HepG2 (cell line): ENCODE data around the gene CCDC61. TPM values are rescaled to one million over a fixed set of nuclear protein-coding genes. Genes with fewer than 3 reads are reported as not detected.

ENCODE experiments used
- ATAC-seq: fragments of 200-7000 bp; cut with Tn5 transposase; 3 replicates; pipeline ENCODE4 v1.9.1; 2020; ENCODE audit warnings: mild to moderate bottlenecking, moderate library complexity
- BruUV-seq: library from RNA; stranded (reverse); fragments of 400-500 nt; replicated peaks from 2 replicates; lab custom pipeline; 2021; lab: Mats Ljungman, UMichigan
- CTCF ChIA-PET: fragments of 300-600 bp; formaldehyde crosslinking; extraction: SDS; loops from one replicate; lab custom pipeline; 2021; ENCODE audit warnings: low total read pairs, inconsistent platforms, low intra/inter-chr PET ratio; lab: Yijun Ruan, JAX
- POLR2A ChIA-PET: fragments of 350-600 bp; sonication (Branson Sonifier 250); formaldehyde crosslinking; loops from one replicate; lab custom pipeline; 2020; ENCODE audit warnings: antibody characterized with exemption, inconsistent platforms; lab: Yijun Ruan, JAX
- DNase-seq: peaks from one replicate; pipeline ENCODE4 v3.0.0-alpha.2; 2015; ENCODE audit warnings: low spot score
- FAIRE-seq: peaks from 3 replicates; lab custom pipeline; 2011; peaks lifted over from hg19 to GRCh38; lab: Jason Lieb, UNC
- H2AFZ ChIP-seq: one replicate; pipeline ENCODE4 v1.6.1; 2011; ENCODE audit warnings: low read length, inconsistent platforms
- H3K27ac ChIP-seq: fragments of 300-600 bp; 3 replicates; pipeline ENCODE4 v1.8.0; 2011; ENCODE audit warnings: mixed run types, mild to moderate bottlenecking, mixed read lengths, low read length, inconsistent platforms; ENCODE audit not compliant: insufficient read depth; ENCODE audit errors: extremely low read length
- H3K27me3 ChIP-seq, 2 experiments: fragments of 200-600 bp in 1 of 2; 2 replicates in 1 of 2; 3 replicates in 1 of 2; pipeline versions ENCODE4 v1.6.0 to v1.8.0; 2011; ENCODE audit warnings: low read length in 2 of 2, mild to moderate bottlenecking in 2 of 2, moderate library complexity in 2 of 2, inconsistent platforms in 1 of 2; ENCODE audit not compliant: insufficient read depth in 2 of 2, control insufficient read depth in 1 of 2
- H3K36me3 ChIP-seq, 2 experiments: fragments of 200-600 bp in 1 of 2; replicated peaks in 1 of 2; 2 replicates in 1 of 2; 3 replicates in 1 of 2; pipeline versions ENCODE4 v1.5.1 to v1.8.0; 2011; ENCODE audit warnings: low read length in 2 of 2, inconsistent platforms in 1 of 2; ENCODE audit not compliant: insufficient read depth in 2 of 2, control insufficient read depth in 1 of 2
- H3K4me1 ChIP-seq: 2 replicates; pipeline ENCODE4 v1.5.1; 2012; ENCODE audit warnings: low read length, inconsistent platforms; ENCODE audit not compliant: insufficient read depth
- H3K4me2 ChIP-seq: 2 replicates; pipeline ENCODE4 v1.6.0; 2011; ENCODE audit warnings: low read depth, low read length, inconsistent platforms
- H3K4me3 ChIP-seq, 3 experiments: fragments of 200-600 bp in 1 of 3; sonication (generic), shearing (Covaris generic) in 1 of 3; replicated peaks in 1 of 3; 2 replicates each; pipeline ENCODE4 v1.5.1; 2011 to 2016; ENCODE audit warnings: low read length in 3 of 3, inconsistent platforms in 2 of 3, low read depth in 2 of 3, mild to moderate bottlenecking in 2 of 3, control low read depth in 1 of 3, mixed read lengths in 1 of 3; ENCODE audit not compliant: insufficient read depth in 1 of 3
- H3K79me2 ChIP-seq: one replicate; pipeline ENCODE4 v1.6.1; 2011; ENCODE audit warnings: low read length, inconsistent platforms; ENCODE audit not compliant: insufficient read depth
- H3K9ac ChIP-seq: 2 replicates; pipeline ENCODE4 v1.6.0; 2011; ENCODE audit warnings: mild to moderate bottlenecking, low read depth, low read length, inconsistent platforms; ENCODE audit not compliant: insufficient read depth
- H3K9me3 ChIP-seq: 2 replicates; pipeline ENCODE4 v1.5.1; 2012; ENCODE audit warnings: mild to moderate bottlenecking, low read length
- H4K20me1 ChIP-seq: 2 replicates; pipeline ENCODE4 v1.6.0; 2011; ENCODE audit warnings: inconsistent platforms, mild to moderate bottlenecking, low read length, moderate library complexity; ENCODE audit not compliant: insufficient read depth
- EP300 ChIP-seq, 3 experiments: sonication (generic) in 1 of 3; formaldehyde crosslinking in 1 of 3; IDR thresholded peaks; 2 replicates each; pipeline versions ENCODE4 v1.5.1 to v1.6.1; 2011 to 2020; ENCODE audit warnings: low read depth in 2 of 3, low read length in 2 of 3, borderline replicate concordance in 1 of 3, improper control_type of control experiment in 1 of 3, mild to moderate bottlenecking in 1 of 3, missing genetic modification reagents in 1 of 3, moderate library complexity in 1 of 3
- HNRNPL ChIP-seq: fragments of 200-400 bp; formaldehyde crosslinking; IDR thresholded peaks from 2 replicates; pipeline ENCODE4 v1.6.1; 2017; ENCODE audit warnings: mild to moderate bottlenecking, low read depth, low read length
- NCOA2 ChIP-seq: sonication (generic); formaldehyde crosslinking; IDR thresholded peaks from 2 replicates; pipeline ENCODE4 v1.8.0; 2022; ENCODE audit warnings: inconsistent platforms
- PREB ChIP-seq: sonication (generic); formaldehyde crosslinking; IDR thresholded peaks from 2 replicates; pipeline ENCODE4 v1.4.0; 2020; ENCODE audit warnings: missing genetic modification reagents
- WGBS: methylation state at CpG from one replicate; pipeline ENCODE4 v1.1.6; 2017; ENCODE audit warnings: low lambda C conversion rate; 5-methylcytosine and 5-hydroxymethylcytosine counted together
- in situ Hi-C: cut with HindIII; loops from 2 replicates; pipeline ENCODE4 v1.10.0; 2017; ENCODE audit warnings: low pct_unique_long_range_greater_than_20kb; ENCODE audit not compliant: extremely low pct_ligation_motif_present
- intact Hi-C: fragments of 100-400 bp; cut with micrococcal nuclease; formaldehyde crosslinking; loops from one replicate; pipeline ENCODE4 v1.10.0; 2022; ENCODE audit not compliant: unreplicated experiment
- polyA plus RNA-seq, 8 experiments: library from polyadenylated mRNA; depleted of rRNA in 3 of 8; stranded (reverse) in 7 of 8; unstranded in 1 of 8; fragments of >200 nt; fragmentation: Illumina TruSeq in 4 of 8; extraction: Trizol in 4 of 8; gene quantifications; 2 replicates each; pipeline versions ENCODE4 v1.2.1 to v1.2.3, GENCODE V29; 2011 to 2016; ENCODE audit warnings: low read depth in 4 of 8, missing spikeins in 1 of 8, mixed read lengths in 1 of 8; ENCODE audit not compliant: insufficient read depth in 1 of 8
- total RNA-seq, 5 experiments: library from RNA; depleted of rRNA; stranded (reverse); fragments of >200 nt; fragmentation: Illumina TruSeq; extraction: Trizol; gene quantifications; 2 replicates each; pipeline ENCODE4 v1.2.3, GENCODE V29; 2016; ENCODE audit warnings: low read depth in 1 of 5
- TF ChIP-seq, protein P1 (sequence below): IDR thresholded peaks from 2 replicates; pipeline ENCODE4 v1.6.1; 2016; ENCODE audit warnings: control low read depth
- TF ChIP-seq, protein P2 (sequence below): sonication (generic); formaldehyde crosslinking; IDR thresholded peaks from 2 replicates; pipeline ENCODE4 v1.9.0; 2022; ENCODE audit warnings: missing genetic modification reagents, mild to moderate bottlenecking, borderline replicate concordance

Gene CCDC61
- total and polyA plus RNA-seq, 2 of the 13 experiments (the other 11 are each of a cell fraction or from before 2014, with no cell fraction given): 4.2 to 4.9 TPM

DNA sequence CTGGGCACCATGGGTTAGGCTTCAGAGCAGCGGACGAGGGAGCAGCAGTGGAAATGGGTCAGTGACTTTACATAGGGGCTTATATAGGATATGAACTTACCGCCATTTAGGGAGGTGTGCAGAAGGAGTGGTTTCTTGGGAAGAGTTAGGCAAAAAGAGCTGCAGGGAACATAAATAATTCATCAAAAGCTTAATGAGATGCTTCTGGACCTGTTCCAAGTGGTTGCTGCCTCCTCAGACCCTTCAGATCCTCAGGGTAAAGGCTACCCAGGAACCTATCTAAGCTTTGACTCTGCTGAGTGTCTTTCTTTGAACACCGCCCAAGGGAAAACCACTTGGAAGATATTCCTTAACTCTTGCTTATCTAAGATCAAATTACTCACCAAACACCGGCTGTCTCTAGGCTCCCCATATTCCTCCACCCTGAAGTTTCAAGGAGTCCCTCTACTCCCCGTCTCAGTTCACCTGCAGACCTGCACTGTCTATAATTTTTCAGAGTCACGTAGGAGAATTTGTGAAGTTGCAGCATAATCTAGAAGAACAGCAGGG lies 45.8 kb downstream of the CCDC61 start, which contains the start of gene IGFL4:
TSS of gene IGFL4 (minus strand) at position 51 of the 549 bp plus-strand sequence. CDS start at position 11, 40 bp downstream.
- Histone ChIP-seq H3K27ac (no peak within 1 kb of the TSS), H3K79me2 (no peaks in the 10 kb centered on the region), H3K9ac (no peak within 1 kb of the TSS), H2AFZ (no peak within 1 kb of the TSS), H3K4me2 (no peak within 1 kb of the TSS), H3K27me3 (no peaks in the 10 kb centered on the region; a peak in 1 of 5 replicates), H3K9me3 (no peaks in the 10 kb centered on the region), H3K4me3 (no peak within 1 kb of the TSS), H4K20me1 (no peaks in the 10 kb centered on the region), H3K4me1 (peaks cover 16% of the 10 kb centered on the region), H3K36me3 (no peaks in the 10 kb centered on the region)
- ATAC-seq (no peak), DNase-seq (no peak), FAIRE-seq (no peak)
- BruUV-seq: no TSS peak
- TF ChIP-seq HNRNPL (no peak), PREB (CRISPR knock-in tag) (no peak), NCOA2 (CRISPR knock-in tag) (no peak), EP300 (IDR thresholded peaks at IDR 0.05; ENCODE audit: low read depth in 2 of 2, low read length in 2 of 2) (no peak), EP300 (CRISPR knock-in tag; IDR thresholded peaks at IDR 0.05; ENCODE audit: borderline replicate concordance) (no peak)
- TF ChIP-seq, protein P1, sequence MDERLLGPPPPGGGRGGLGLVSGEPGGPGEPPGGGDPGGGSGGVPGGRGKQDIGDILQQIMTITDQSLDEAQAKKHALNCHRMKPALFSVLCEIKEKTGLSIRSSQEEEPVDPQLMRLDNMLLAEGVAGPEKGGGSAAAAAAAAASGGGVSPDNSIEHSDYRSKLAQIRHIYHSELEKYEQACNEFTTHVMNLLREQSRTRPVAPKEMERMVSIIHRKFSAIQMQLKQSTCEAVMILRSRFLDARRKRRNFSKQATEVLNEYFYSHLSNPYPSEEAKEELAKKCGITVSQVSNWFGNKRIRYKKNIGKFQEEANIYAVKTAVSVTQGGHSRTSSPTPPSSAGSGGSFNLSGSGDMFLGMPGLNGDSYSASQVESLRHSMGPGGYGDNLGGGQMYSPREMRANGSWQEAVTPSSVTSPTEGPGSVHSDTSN (CRISPR knock-in tag): no peak
- TF ChIP-seq, protein P2, sequence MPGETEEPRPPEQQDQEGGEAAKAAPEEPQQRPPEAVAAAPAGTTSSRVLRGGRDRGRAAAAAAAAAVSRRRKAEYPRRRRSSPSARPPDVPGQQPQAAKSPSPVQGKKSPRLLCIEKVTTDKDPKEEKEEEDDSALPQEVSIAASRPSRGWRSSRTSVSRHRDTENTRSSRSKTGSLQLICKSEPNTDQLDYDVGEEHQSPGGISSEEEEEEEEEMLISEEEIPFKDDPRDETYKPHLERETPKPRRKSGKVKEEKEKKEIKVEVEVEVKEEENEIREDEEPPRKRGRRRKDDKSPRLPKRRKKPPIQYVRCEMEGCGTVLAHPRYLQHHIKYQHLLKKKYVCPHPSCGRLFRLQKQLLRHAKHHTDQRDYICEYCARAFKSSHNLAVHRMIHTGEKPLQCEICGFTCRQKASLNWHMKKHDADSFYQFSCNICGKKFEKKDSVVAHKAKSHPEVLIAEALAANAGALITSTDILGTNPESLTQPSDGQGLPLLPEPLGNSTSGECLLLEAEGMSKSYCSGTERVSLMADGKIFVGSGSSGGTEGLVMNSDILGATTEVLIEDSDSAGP (CRISPR knock-in tag): no peak
- ChIA-PET POLR2A (no interaction called here), CTCF (no interaction called here)
- WGBS: 55% methylated on average over 7 of the region's 7 CpGs
- intact Hi-C loops: no loop called here
- in situ Hi-C loops: no loop called here
